Measurements from ENCODE around the gene FGF3.

FGF3 gene

GRCh38 chr11:69843529-69843921 is 24.3 kb upstream of the FGF3 start:
- no peak for DNase-seq

GRCh38 chr11:69842746-69843528 is 23.7 kb upstream of the FGF3 start:
- DNase-seq = no peak

GRCh38 chr11:69841859-69842698 is 22.9 kb upstream of the FGF3 start:
- DNase-seq = no peak

GRCh38 chr11:69841170-69841858 is 22.1 kb upstream of the FGF3 start:
- no peak for DNase-seq

GRCh38 chr11:69840371-69841169 is 21.4 kb upstream of the FGF3 start:
- DNase-seq = no peak

- no peak for DNase-seq
Observed at GRCh38 chr11:69839516-69839915, 20.3 kb upstream of the FGF3 start.

GRCh38 chr11:69837791-69838190 is 18.6 kb upstream of the FGF3 start:
- DNase-seq = no peak

- no peak for DNase-seq
Observed at GRCh38 chr11:69836401-69836800, 17.2 kb upstream of the FGF3 start.

GRCh38 chr11:69834811-69835800 is 15.9 kb upstream of the FGF3 start:
- DNase-seq = no peak

- no peak for DNase-seq
Observed at GRCh38 chr11:69834251-69834650, 15.0 kb upstream of the FGF3 start.

- no peak for DNase-seq
Observed at GRCh38 chr11:69832561-69833413, 13.6 kb upstream of the FGF3 start.

- DNase-seq = no peak
Observed at GRCh38 chr11:69831985-69832384, 12.8 kb upstream of the FGF3 start.

GRCh38 chr11:69830086-69830485 is 10.9 kb upstream of the FGF3 start:
- no peak for DNase-seq

- no peak for DNase-seq
Observed at GRCh38 chr11:69828971-69829344, 9.7 kb upstream of the FGF3 start.

- DNase-seq = no peak
Observed at GRCh38 chr11:69828276-69828970, 9.2 kb upstream of the FGF3 start.

GRCh38 chr11:69826773-69827172 is 7.6 kb upstream of the FGF3 start:
- no peak for DNase-seq

GRCh38 chr11:69825941-69826340 is 6.7 kb upstream of the FGF3 start:
- DNase-seq = no peak

- DNase-seq = no peak
Observed at GRCh38 chr11:69825037-69825834, 6.0 kb upstream of the FGF3 start.
